Measurements from ENCODE around the gene PALM3. TPM values are rescaled to one million over a fixed set of nuclear protein-coding genes. Genes with fewer than 3 reads are reported as not detected.

Gene PALM3
- total and polyA plus RNA-seq, 12 donors = 0.14 to 0.94 (median 0.33) TPM; not detected in 6

GRCh38 chr19:14091081-14091812 lies 29.4 kb upstream of the PALM3 start:
- Histone ChIP-seq H3K27me3 (no peaks in the 10 kb centered on the region), H3K9me3 (peaks cover 0 to 12% (median 8%) of the 10 kb centered on the region in 11 donors), H3K27ac (peak overlapping the region; percentile 88 to 99 (median 96)), H3K4me1 (peaks cover 0 to 19% (median 16%) of the 10 kb centered on the region in 9 donors), H3K36me3 (peaks cover 0 to 48% (median 11%) of the 10 kb centered on the region in 9 donors), H3K4me3 (peak overlapping the region; percentile 73 to 95 (median 80))
- ATAC-seq = peak; percentile 69 to 90 (median 82)
- DNase-seq = peak in 1 of 2 donors; percentile 56
- intact Hi-C loops (cut with DNase I) = loop anchor here in 2 of 10 donors (2.0 to 5.0 kb wide), 2 partner anchors 26 to 46 kb away; partner anchors contain the start of genes ASF1B (in 1 of the 2) and PRKACA (in 1 of the 2)
- 0 to 1% methylated on average over 42 to 60 of the region's 72 CpGs for WGBS, 2 donors
- TF ChIP-seq CTCF (IDR thresholded peaks at IDR 0.05) = peak in 5 of 9 donors; percentile 19 to 54 (median 46)

DNA sequence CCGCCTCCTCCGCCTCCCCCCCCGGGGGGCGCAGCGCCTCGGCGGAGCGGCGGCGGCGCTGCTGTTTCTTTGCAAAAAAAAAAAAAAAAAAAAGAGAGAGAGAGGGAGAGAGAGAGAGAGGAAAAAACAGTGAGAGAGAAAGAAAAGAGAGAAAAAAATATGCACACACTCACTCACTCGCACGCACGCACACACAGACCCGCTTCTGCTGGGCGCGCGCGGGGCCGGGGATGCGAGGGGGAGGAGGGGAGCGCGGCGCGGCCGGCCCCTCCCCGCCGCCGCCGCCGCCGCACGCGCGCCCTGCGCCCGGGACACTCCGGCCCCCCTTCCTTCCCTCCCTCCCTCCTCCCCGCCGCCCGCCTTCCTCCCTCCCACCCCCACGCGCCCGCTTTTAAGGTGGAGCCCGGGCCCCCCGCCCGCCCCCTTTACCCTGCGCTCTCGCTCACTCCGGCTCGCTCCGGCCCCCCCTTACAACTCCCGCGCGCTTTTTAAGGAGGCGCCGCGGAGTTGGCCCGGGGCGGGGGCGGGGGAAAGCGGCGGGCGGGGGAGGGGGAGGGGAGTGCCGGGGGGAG lies 28.7 kb upstream of the PALM3 start, which contains the start of gene SAMD1:
SAMD1 (minus strand) TSS at position 243 of the 572 bp plus-strand sequence.
- peak; percentile 46 to 80 (median 72) for ATAC-seq
- no peak for TF ChIP-seq CTCF (IDR thresholded peaks at IDR 0.05)
- H3K4me3 ChIP-seq = peak within 1 kb of the TSS; percentile 73 to 95 (median 80)
- peak; percentile 93 for DNase-seq
- intact Hi-C loops (cut with DNase I) = loop anchor here in 2 of 10 donors (2.0 to 5.0 kb wide), 2 partner anchors 26 to 47 kb away; partner anchors contain the start of genes ASF1B (in 1 of the 2) and PRKACA (in 1 of the 2)
- H3K4me1 ChIP-seq = peaks cover 0 to 19% (median 16%) of the 10 kb centered on the region in 9 donors
- 0 to 1% methylated on average over 7 to 55 of the region's 65 CpGs for WGBS, 2 donors
- H3K27ac ChIP-seq = peak within 1 kb of the TSS; percentile 88 to 99 (median 96)
- peaks cover 0 to 41% (median 10%) of the 10 kb centered on the region in 9 donors for H3K36me3 ChIP-seq
- peaks cover 0 to 12% (median 8%) of the 10 kb centered on the region in 11 donors for H3K9me3 ChIP-seq
- H3K27me3 ChIP-seq = no peaks in the 10 kb centered on the region

DNA sequence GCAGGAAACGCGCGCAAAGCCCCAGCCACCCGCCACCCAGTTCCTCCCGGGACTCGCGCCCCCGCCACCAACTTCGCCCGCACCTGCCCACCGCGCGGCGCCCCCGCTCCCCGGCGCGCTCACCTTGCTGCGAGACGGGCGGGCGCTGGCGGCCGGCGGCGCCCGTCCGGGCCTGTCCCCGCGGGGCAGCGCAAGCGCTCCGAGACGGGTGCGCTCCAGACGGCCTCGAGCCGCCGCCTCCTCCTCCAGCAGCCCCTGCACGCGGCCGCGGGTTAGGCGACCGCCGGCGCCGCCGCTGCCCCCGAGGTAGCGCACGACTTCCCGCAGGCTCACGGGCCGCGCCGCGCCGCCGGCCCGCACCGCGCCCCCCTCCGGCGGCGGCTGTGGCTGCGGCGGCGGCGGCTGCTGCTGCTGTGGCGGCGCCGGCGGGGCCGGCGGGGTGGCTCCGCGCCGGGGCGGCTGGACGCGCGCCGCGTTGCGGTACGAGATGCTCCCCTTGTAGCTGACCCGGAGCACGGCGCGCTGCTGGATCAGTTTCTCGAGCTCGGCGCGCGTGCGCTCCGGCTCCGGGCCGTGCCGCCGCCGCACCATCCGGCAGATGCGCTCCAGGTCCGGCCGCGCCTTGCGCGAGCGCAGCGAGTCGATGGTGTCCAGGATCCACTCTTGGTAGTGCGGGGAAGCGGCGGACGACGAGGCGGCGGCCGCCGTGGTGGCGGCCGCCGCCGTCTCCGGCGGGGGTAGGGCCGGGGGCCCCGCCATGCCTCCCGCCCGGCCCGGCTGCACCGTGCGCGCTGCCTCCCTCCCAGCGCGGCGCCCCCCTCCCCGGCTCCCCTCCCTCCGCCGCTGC lies 28.0 kb upstream of the PALM3 start:
- DNase-seq (peak in 1 of 2 donors; percentile 60), ATAC-seq (peak in 1 of 8 donors; percentile 9)

More for the DNA sequence above, 28.0 kb upstream of the PALM3 start:
- H3K9me3 ChIP-seq = peaks cover 0 to 12% (median 8%) of the 10 kb centered on the region in 11 donors
- peak overlapping the region in 9 of 10 donors; percentile 73 to 95 (median 80) for H3K4me3 ChIP-seq
- peak overlapping the region in 9 of 10 donors; percentile 90 to 99 (median 96) for H3K27ac ChIP-seq
- peak in 1 of 9 donors; percentile 7 for TF ChIP-seq CTCF (IDR thresholded peaks at IDR 0.05)
- H3K27me3 ChIP-seq = no peaks in the 10 kb centered on the region
- peaks cover 0 to 19% (median 16%) of the 10 kb centered on the region in 9 donors for H3K4me1 ChIP-seq
- peaks cover 0 to 35% (median 10%) of the 10 kb centered on the region in 9 donors for H3K36me3 ChIP-seq
- WGBS, 2 donors = 0 to 1% methylated on average over 95 to 138 of the region's 142 CpGs
- intact Hi-C loops (cut with DNase I) = loop anchor here in 3 of 10 donors (2.0 to 10.0 kb wide), 3 partner anchors 27 to 47 kb away; partner anchors contain the start of genes ASF1B (in 2 of the 3) and PRKACA (in 1 of the 3)

All from heart right ventricle (tissue), 16 donors.